Vagina (tissue), 2 donors: ENCODE measurements around the gene ZPBP2.

Experiments
- POLR2A ChIP-seq, 2 donors: fragments of 450-650 bp; IDR thresholded peaks; one replicate each; pipeline ENCODE4 v1.6.1; 2017; ENCODE audit warnings: antibody characterized with exemption in 2 of 2, mild to moderate bottlenecking in 2 of 2, moderate library complexity in 2 of 2
- POLR2AphosphoS5 ChIP-seq, 2 donors: sonication (generic); formaldehyde crosslinking; IDR thresholded peaks; one replicate each; pipeline ENCODE4 v1.9.0; 2017; ENCODE audit warnings: antibody characterized with exemption in 2 of 2, mild to moderate bottlenecking in 2 of 2, low read depth in 1 of 2; ENCODE audit not compliant: insufficient read depth in 1 of 2
- TF ChIP-seq, protein P1 (sequence below), 3 experiments: fragments of 450-650 bp in 2 of 3; fragments of 200-600 bp in 1 of 3; sonication (generic) in 1 of 3; IDR thresholded peaks; one replicate each; pipeline ENCODE4 v1.5.1; 2017 to 2019; ENCODE audit warnings: antibody characterized with exemption in 3 of 3, mild to moderate bottlenecking in 2 of 3, moderate library complexity in 2 of 3

DNA sequence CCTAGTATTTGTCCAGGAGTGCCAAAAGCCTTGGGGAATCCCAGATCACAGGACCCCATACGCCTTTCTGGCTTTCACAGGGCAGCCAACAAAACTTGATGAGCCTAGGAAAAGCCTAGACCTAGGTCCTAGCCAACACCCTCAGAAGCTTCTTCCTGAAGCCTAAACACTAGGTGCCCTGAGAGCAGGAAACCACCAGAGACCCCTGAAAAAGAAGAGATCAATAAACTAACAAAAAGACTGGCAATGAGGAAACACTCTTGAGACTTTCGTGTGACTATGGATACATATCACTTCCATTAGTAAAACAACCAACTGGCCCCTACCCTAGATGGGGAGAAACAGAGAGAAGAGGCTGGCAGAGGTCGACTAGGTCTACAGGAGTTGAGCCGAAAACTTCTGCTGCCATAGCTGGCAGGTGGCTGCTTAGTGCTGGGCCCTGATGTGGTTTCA is 58.2 kb downstream of the ZPBP2 start:
- TF ChIP-seq, protein P1, sequence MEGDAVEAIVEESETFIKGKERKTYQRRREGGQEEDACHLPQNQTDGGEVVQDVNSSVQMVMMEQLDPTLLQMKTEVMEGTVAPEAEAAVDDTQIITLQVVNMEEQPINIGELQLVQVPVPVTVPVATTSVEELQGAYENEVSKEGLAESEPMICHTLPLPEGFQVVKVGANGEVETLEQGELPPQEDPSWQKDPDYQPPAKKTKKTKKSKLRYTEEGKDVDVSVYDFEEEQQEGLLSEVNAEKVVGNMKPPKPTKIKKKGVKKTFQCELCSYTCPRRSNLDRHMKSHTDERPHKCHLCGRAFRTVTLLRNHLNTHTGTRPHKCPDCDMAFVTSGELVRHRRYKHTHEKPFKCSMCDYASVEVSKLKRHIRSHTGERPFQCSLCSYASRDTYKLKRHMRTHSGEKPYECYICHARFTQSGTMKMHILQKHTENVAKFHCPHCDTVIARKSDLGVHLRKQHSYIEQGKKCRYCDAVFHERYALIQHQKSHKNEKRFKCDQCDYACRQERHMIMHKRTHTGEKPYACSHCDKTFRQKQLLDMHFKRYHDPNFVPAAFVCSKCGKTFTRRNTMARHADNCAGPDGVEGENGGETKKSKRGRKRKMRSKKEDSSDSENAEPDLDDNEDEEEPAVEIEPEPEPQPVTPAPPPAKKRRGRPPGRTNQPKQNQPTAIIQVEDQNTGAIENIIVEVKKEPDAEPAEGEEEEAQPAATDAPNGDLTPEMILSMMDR (IDR thresholded peaks at IDR 0.05), result no peak
- TF ChIP-seq POLR2A (IDR thresholded peaks at IDR 0.05) (no peak), POLR2AphosphoS5 (IDR thresholded peaks at IDR 0.05; ENCODE audit: insufficient read depth in 1 of 2, low read depth in 1 of 2) (no peak)
